ENCODE results near the gene MYH9.
"Not testable (repeated sequence)": the region's sequence is repeated elsewhere in the genome, so short reads cannot be mapped to it uniquely, and the experiment has no call there.

The MYH9 gene

DNA sequence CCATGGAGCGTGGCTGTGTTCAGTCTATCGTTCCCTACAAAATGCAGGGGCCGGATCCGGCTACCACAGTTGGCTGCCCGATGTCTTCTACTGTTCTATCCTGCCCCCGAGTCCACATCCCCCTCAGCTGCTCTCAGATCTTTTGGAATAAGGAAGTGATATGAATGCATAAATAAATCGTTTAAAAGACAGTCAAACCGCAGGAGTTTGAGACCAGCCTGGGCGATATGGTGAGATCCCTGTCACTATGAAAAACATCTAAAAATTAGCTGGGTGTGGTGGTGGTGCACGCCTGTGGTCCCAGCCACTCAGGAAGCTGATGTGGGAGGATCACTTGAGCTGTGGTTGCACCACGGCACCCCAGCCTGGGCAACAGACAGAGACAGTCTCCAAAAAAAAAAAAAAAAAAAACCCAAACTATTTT, 97.8 kb downstream of the MYH9 start:
- DNase-seq: not testable (repeated sequence)

DNA sequence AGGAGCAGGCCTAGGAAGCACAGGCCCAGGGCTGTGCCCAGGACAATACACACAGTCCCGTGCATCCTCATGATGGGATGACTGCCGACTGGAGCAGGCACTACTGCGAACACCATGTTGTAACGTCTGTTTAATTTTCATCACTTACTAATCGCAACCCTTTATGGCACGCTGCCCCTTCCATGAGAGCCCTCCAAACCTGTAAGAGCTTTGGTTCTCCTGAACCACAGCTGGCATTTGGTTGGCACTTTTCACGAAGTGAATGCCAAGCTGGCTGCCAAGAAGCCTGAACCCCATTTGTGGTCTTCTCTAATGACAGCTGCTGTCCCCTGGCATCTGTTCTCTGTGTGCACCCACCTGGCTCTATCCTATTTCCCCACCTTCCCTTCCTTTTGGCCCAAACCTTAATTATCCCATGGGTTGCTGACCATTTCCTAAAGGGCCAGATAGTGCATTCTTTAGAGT, 98.3 kb downstream of the MYH9 start:
- no peak for DNase-seq

DNA sequence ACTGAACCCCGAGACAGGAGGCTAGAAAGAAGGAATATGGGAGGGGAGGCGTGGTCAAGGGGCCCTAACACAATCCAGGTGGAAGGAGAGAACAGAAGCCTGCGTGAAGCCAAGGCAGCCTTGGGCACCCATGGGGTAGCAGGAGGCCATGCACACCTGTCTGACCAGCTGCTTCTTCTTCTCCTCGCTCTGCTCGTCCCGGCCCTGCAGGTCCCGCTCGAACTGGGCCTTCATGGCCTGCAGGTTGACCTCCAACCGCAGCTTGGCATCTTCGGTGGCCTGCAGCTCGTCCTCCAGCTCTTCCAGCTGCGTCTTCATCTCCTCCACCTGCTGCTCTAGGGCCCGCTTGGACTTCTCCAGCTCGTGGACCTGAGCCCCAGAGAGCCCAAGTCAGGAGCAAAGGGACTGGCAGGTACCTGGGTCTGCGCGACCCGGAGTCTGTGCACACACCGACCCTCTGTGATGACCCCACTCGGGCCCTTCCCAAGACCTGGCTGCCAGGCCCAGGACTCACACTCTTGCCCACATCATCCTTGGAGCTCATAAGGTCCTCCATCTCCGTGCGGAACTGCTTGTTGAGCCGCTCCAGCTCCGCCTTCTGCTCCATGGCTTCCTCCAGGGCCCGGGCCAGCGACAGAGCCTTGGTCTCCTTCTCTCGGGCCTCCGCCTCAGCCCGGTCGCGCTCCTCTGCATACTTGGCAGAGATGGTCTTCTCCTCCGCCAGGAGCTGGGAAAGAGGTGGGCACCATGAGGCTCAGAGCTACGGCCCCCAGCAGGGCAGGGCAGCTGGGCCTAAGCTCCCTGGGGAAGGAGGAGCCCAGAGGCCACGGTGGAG, 99.0 kb downstream of the MYH9 start:
- DNase-seq: no peak

DNA sequence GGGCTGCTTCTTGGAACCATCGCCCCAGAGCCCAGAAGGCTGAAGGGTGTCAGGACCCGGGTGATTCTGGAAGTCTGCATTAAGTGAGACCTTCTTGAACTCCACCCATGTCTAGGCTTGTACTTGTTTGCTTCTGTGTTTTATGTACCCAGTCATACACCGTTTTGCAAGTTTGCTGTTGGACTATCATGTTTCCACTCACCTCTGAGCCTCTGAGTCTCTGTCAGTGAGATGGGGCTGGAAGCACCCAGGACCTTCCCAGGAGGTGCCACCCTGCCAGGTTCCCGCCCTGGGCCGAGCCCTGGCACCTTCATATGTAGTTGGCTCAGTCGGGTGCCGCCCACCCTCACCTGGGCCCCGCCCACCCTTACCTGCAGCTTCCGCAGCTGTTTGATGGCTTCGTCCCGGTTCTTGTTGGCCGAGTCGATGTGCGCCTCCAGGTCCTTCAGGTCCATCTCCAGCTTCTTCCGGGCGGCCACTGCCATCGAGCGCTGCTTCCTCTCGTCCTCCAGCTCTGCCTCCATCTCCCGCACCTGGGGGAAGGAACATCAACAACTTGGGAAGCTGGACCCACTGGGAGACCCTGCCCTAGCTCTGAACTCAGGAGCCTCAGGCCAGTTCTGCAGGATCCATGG, 99.8 kb downstream of the MYH9 start:
- DNase-seq: no peak

DNA sequence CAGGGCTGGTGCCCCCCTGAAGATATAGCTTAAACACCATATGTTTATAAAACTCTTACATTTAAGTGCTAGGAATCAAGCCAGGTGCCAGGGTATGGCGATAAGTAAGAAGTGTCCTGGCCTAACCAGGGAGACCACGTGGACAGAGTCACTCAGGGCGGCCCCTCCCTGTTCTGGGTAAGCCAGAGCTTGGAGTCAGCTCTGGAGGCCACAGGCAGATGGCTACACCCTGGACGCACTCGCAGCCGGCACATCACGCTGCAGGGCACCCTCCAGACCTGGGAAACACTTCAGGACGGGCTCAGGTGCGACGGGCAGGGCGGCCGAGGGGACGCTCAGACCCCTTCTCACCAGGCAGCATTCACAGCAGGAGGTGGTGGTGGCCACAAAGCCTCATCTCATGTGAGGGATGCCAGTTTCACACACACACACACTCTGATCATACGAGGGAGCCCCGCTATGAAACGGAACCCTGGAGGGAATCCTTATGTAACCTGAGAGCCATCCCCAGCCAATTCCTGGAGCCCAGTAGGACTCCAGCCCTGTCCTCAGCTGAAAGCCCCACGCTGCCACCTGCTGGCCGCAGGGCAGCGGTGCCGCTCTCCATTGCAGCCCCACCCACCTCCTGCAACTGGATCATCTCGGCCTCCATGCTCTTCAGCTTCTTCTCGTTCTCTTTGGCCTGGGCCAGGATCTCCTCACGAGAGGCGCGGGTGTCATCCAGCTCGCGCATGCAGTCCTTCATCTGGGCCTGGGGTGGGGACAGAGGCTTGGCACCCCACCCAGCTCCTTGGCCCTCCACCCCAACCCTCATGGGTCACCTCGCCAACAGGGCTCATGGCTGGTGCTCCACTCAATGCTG, 101.4 kb downstream of the MYH9 start:
- DNase-seq: peak; percentile 58

DNA sequence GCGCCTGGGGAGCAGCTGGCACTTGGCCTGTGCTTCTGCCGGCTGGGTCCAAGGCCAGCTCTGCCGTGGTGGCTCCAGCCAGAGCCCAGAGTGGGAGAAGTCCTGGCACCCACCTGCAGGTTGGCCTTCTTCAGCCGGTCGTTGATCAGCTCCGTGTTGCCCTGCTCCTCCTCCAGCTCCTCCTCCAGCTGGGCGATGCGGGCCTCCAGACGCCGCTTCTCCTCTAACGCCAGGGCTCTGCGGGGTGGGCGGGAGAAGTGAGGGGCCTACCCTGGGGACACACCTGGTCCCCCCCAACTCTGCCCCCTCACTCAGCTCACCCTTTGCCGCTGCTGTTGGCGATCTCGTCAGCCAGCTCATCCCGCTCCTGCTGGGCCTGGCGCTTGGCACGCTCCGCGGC, 102.2 kb downstream of the MYH9 start:
- no peak for DNase-seq

DNA sequence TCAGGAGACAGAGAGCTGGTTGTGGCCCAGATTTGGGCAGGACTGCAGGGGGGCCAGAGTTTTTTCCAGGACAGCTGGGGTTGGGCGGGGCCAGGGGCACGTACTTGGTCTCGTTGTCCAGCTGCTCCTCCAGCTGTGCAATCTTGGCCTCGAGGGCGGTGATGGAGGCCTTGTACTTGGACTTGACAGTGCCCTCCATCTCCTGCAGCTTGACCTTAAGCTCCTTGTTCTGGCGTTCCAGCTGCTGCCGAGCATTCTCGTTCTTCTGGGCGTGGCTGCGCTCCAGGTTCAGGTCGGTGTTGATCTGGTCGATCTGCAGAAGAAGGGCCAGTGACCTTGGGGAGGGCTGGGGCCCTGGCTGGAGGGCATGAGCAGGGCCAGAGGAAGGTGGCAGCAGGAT, 102.8 kb downstream of the MYH9 start:
- DNase-seq: no peak

DNA sequence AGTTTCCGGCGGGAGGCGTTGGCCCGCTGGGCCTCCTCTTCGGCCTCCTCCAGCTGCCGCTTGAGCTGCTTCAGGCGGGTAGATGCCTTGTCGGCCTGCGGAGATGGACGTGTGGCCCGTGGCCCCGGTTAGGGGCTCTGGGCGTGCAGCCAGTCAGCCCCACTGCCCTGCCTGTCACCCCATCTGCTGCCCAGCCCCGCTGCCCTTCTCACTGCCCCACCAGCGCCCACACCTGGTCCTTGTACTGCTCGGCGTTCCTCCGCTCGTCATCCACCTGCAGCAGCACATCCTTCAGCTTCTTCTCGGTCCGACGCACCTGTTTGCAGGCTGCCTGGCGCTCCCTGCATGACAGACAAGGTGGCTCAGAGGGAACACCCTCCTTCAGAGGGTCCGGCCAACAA, 103.6 kb downstream of the MYH9 start:
- no peak for DNase-seq

DNA sequence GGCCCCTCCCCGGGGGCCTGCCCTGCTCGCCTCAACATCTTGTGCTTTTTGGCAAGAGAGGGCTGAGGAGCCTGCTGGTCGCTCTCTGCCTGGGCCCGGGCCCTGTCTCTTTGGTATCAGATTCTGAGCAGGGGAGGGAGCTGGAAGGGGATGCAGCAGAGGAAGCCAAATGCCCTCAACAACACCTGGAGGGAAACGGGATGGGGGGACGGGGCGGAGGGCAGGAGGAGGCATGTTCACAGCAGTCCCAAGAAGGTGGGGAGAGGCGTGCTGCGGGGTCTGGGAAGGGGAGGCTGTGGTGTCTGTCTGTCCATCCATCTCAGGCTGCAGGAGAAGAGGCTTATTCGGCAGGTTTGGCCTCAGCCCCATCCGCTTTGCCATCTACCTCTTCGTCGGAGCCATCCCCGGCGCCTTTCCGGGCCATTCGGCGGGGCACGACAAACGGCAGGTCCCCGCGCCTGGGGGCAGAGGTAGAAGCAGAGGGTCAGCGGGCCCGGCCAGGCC, 105.4 kb downstream of the MYH9 start:
- no peak for DNase-seq

DNA sequence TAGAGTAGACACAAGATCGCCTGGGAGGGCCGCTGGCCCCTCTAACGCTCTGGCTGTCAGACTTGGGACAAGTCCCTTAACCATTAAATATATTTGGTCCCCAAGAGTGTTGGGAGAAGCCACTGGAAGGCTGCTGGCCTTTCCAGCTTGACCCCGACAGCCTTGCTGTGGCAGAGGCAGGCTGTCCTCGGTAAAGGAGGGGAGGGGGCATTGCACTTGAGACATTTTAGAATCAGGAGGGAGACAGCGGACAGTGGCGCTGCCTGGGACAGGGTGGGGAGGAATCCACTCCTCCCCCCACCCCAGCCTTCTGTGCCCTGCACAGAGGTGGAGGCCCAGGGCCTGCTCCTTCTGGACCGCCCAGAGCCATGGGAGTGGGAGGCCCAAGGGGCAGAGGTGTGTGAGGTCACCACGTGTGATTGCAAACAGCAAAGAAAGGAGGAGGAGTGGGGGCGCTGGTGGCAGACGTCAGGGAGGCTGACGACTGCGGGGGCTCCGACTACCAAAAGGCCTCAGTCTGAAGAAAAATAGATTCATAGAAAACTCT, 105.9 kb downstream of the MYH9 start:
- no peak for DNase-seq

DNA sequence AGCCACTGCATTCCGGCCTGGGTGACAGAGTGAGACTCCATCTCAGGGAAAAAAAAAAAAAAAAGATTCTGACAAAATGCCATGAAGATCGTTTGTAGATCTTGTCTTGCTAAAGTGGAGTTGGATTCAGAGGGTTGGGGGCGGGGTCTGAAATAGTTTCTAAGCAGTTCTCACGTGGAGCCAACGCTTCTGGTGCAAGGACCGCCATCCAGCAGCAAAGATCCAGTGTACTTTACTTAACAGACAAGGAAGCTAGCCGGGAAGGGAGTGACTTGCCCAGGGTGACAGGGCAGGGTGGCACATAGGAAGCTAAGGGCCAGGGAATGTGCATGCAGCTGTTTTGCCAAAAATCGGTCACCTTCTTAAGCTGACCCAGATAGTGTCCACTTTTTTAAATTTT, 107.4 kb downstream of the MYH9 start:
- no peak for DNase-seq

DNA sequence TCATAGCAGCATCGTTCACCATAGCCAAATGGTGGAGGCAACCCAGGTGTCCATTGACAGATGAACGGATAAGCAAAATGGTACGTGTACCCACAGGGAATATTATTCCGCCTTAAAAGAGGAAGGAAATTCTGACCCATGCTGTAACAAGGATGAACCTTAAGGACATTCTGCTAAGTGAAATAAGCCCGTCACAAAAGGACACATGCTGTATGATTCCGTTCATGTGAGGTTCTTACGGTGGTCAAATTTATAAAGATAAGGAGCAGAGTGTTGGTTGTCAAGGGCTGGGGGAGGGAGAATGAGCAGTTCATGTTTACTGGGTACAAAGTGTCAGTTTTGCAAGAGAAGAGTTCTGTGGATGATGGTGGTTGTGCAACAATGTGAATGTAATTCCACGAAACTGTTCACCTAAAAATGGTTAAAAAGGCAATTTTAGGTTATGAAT, 108.5 kb downstream of the MYH9 start:
- DNase-seq: no peak

DNA sequence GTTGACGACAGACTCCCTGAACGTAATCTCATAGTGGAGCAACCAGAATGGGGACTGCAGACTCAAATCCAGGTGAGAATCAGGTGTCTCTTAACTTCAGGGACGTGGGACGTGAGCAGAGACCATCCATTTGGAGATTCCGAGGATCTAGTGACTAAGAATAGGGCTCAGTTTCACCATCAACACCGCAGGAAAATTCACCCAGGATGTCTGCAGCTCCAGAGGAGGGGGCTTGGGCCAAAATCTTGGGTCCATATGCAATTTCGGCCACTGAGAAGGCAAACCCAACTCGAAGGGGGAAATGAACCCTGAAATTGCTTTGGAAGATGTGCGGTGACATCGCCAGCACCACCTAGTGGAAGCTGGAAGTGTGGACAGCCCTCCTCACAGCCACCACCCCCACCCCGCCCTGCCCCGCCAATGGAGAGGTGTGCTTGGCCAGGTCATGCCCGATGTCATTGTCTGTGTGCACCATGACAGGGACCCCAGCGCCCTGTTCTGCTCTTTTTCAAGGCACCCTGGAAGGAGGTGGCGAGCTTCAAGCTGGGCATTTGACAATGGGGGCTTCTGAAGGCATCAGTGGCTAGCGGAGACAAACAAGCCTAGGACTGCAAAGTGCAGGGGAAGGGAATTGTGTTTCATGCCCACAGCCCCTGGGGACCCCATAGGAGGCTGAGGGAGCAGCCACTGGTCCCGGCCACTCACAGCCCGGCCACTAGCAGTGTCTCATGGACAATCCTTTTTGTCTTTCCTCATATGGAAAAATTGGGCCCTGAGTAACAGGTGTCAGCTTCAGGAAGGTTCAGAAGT, 110.1 kb downstream of the MYH9 start:
- DNase-seq: peak; percentile 64

DNA sequence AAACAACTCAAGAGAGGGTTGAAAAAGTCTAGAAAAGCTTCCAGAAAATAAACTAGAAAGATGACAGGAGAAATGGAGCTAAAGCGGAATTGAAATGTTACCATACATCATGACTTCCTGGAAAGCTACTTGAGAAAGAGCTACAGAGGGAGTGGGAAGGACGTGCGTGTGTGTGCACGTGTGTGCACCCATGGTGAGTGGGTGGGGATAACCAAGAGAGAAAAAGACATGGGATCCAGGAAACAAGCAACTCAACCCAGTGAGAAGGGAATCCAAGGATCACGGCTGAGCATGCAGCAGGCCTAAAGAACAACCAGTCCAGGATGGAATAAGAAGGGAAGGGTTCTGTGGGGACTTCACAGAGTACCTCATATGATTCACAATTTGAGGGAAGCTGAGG, 113.2 kb downstream of the MYH9 start:
- DNase-seq: peak; percentile 82

DNA sequence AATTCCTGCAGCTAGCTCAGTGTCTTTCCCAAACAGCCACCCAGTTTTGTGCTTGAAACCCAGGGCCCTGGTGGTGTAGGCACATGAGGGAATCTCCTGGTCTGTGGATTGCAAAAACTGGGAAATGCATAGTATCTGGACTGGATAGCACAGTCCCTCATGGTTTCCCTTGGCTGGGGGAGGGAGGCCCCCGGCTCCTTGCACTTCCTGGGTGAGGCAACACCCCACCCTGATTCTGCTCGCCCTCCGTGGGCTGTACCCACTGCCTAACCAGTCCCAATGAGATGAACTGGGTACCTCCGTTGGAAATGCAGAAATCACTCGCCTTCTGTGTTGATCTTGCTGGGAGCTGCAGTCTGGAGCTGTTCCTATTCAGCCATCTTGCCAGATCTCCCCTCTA, 115.8 kb downstream of the MYH9 start:
- DNase-seq: peak; percentile 34

DNA sequence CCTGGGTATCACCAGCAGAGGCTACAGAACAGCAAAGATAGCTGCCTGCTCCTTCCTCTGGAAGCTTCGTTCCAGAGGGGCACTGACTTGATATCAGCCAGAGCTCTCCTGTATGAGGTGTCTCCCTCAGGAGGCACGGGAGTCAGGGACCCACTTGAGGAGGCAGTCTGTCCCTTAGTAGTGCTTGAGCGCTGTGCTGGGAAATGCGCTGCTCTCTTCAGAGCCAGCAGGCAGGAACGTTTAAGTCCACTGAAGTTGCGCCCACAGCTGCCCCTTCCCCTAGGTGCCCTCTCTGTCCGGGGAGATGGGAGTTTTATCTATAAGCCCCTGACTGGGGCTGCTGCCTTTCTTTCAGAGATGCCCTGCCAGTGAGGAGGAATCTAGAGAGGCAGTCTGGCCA, 116.5 kb downstream of the MYH9 start:
- not testable (repeated sequence) for DNase-seq

DNA sequence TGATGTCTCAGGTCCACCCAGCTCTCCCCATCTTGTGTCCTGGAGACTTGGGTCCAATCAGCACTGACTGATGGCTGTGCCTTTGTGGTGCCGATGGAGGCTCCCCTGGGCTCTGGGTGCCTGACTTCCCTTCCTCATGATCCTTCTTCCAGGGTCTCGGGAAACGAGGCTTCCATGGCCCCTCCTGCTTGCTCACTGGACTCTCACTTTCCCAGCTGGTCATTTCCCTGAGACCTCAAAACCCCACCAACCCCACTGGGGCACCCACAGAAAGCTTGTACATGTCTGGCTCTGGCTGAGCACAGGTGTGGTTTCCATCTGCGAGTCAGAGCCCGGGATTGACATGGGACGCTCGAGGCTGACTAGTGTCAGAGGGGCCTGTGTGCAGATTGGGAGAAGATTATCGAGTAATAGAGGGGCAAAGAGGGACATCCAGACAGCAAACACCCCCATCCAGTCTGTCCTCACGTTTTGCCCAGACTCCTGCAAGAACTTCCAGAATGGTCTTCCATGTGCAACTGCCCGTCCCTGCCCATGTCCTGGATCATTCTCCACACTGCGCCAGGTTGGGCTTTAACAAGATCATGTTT, 119.8 kb downstream of the MYH9 start:
- DNase-seq: no peak

DNA sequence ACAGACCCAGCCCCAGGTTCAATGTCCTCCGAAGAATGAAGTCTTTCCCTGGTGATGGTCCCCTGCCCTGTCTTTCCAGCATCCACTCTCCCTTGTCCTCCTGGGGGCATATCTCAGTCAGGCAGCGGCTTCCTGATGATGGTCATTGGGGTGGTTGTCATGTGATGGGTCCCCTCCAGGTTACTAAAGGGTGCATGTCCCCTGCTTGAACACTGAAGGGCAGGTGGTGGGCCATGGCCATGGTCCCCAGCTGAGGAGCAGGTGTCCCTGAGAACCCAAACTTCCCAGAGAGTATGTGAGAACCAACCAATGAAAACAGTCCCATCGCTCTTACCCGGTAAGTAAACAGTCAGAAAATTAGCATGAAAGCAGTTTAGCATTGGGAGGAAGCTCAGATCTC, 120.7 kb downstream of the MYH9 start:
- DNase-seq: no peak

DNA sequence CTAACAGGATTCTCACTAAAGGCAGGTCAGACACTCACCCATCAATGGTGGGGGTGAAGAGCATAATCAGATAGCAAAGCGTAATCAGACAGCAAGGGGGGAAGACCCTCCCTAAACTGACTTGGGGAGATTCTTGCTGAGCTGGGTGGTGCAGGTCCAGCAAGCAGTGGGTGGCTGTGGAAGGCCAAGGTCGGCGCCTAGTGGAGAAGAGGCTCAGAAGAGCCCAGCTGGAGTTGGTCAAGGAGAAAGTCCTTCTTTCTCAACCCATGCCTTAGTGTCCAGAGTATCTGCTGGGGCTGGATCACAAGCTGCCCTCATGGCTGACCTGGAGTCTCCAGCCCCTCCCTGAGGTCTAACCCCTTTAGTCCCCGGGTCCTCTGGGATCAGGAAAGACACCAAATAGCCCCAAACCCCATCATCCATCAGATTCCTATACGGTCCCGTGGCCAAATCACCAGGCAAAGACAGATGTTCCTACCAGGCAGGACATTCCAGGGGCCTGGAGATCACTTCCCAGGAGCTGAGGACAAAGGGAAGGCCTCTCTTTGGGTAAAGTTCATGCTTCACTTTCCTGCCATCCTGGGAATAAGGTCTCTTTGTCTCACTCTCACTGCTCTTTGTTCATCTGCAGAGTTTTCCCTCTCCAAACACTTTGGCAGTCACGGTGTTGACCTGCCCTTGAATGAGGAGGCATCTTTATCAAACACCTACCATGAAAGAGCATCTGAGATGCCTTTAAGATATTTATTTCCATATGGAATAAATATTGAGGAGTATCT, 123.7 kb downstream of the MYH9 start:
- DNase-seq: not testable (repeated sequence)

DNA sequence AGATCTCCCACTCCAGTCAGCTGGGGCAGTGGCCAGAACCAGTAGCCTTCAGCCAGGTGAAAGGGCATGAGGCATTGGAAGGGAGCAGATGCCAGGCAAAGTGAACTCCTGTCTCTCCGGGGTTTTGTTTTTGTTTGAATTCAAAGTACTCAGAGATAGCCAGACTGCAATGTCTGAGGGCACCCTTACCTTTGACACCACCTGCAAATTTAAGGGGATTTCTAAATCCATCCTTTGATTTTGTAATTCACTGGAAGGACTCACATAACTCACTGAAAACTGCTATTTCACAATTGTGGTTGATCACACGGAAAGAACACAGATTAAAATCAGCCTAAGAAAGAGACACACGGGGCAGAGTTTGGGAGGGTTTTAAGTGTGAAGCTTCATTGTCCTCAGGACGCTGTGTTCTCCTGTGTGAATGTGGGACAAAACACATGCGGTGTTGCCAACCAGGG, 124.5 kb downstream of the MYH9 start:
- DNase-seq: not testable (repeated sequence)

DNA sequence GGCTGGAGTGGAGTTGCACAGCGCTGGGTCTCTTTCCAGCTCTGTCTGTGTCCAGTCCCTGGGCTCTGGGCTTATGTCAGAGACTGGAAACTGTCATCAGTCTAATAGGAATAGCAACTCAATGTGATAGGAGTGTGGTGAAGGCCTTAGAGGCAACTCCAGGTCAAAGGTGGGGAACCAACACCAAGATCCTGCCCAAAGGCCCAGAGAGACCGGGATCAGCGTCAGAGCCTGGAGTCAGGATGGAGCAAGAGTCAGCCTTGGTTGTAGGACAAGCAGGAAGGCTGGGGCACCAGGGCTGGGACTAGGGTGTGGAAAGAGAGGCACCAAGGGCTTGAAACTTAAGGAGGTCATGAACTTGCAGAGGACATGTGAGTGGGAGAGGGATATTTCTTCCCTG, 125.5 kb downstream of the MYH9 start:
- DNase-seq: not testable (repeated sequence)

Measured in inflammatory macrophage treated with lipopolysaccharide for 4 hours (primary cell).